HG02981 (cell line): ENCODE measurements around the gene MAP3K6.

Source experiments
- ATAC-seq: cut with Tn5 transposase; IDR thresholded peaks from one replicate; pipeline ENCODE4 v1.9.1; 2021; ENCODE audit warnings: mild to moderate bottlenecking, moderate library complexity; ENCODE audit not compliant: unreplicated experiment

The MAP3K6 gene

GRCh38 chr1:27336756-27337155, 30.0 kb downstream of the MAP3K6 start:
- no peak for ATAC-seq

- no peak for ATAC-seq
These were observed 31.0 kb downstream of the MAP3K6 start for GRCh38 chr1:27335506-27336422.

GRCh38 chr1:27333717-27334279, 33.0 kb downstream of the MAP3K6 start:
- no peak for ATAC-seq

- ATAC-seq = no peak
These were observed 34.1 kb downstream of the MAP3K6 start for GRCh38 chr1:27332536-27333281.

- no peak for ATAC-seq
These were observed 34.8 kb downstream of the MAP3K6 start for GRCh38 chr1:27331922-27332321.

GRCh38 chr1:27331426-27331825, 35.3 kb downstream of the MAP3K6 start:
- no peak for ATAC-seq

- ATAC-seq = no peak
These were observed 36.0 kb downstream of the MAP3K6 start for GRCh38 chr1:27330786-27331185.

GRCh38 chr1:27327964-27328363, 38.8 kb downstream of the MAP3K6 start:
- ATAC-seq = no peak

- no peak for ATAC-seq
These were observed 41.5 kb downstream of the MAP3K6 start for GRCh38 chr1:27325286-27325685.

GRCh38 chr1:27322569-27323240, 44.1 kb downstream of the MAP3K6 start:
- ATAC-seq = no peak

- ATAC-seq = peak; percentile 94
These were observed 44.8 kb downstream of the MAP3K6 start, which contains the start of gene TMEM222 for GRCh38 chr1:27321813-27322568. Gene TMEM222 (plus strand): TSS chr1:27322163. CDS start chr1:27322198, 35 bp downstream.

GRCh38 chr1:27318596-27318995, 48.2 kb downstream of the MAP3K6 start:
- ATAC-seq = no peak

GRCh38 chr1:27318136-27318535, 48.6 kb downstream of the MAP3K6 start:
- no peak for ATAC-seq

GRCh38 chr1:27316860-27317259, 49.9 kb downstream of the MAP3K6 start:
- no peak for ATAC-seq

- ATAC-seq = no peak
These were observed 52.0 kb downstream of the MAP3K6 start for GRCh38 chr1:27314737-27315136.

GRCh38 chr1:27314169-27314568, 52.6 kb downstream of the MAP3K6 start:
- no peak for ATAC-seq

- ATAC-seq = no peak
These were observed 58.7 kb downstream of the MAP3K6 start for GRCh38 chr1:27307874-27308598.

- no peak for ATAC-seq
These were observed 59.6 kb downstream of the MAP3K6 start for GRCh38 chr1:27306892-27307761.

GRCh38 chr1:27306071-27306470, 60.7 kb downstream of the MAP3K6 start:
- ATAC-seq = no peak
